Stimulated activated CD4-positive, alpha-beta T cell treated with anti-CD3 and anti-CD28 coated beads, Interleukin-15, amount 100 ng/mL, for 1 hour (primary cell): Measurements from ENCODE around the gene ARHGAP10.

Experiments used
- DNase-seq, 2 donors: peaks; one replicate each; pipeline ENCODE4 v3.0.0-alpha.2; 2020; ENCODE audit warnings: low read depth in 1 of 2, low spot score in 1 of 2

The ARHGAP10 gene

GRCh38 chr4:147731580-147732517 is at the start of gene ARHGAP10:
Gene ARHGAP10, plus strand, starts transcription at chr4:147732088. Its CDS starts 214 bp downstream, at chr4:147732302.
- peak; percentile 45 to 63 for DNase-seq

- DNase-seq: no peak
These were observed 49.1 kb upstream of the ARHGAP10 start for GRCh38 chr4:147682755-147683154.

- DNase-seq: no peak
These were observed 48.7 kb upstream of the ARHGAP10 start for GRCh38 chr4:147683188-147683591.

DNA sequence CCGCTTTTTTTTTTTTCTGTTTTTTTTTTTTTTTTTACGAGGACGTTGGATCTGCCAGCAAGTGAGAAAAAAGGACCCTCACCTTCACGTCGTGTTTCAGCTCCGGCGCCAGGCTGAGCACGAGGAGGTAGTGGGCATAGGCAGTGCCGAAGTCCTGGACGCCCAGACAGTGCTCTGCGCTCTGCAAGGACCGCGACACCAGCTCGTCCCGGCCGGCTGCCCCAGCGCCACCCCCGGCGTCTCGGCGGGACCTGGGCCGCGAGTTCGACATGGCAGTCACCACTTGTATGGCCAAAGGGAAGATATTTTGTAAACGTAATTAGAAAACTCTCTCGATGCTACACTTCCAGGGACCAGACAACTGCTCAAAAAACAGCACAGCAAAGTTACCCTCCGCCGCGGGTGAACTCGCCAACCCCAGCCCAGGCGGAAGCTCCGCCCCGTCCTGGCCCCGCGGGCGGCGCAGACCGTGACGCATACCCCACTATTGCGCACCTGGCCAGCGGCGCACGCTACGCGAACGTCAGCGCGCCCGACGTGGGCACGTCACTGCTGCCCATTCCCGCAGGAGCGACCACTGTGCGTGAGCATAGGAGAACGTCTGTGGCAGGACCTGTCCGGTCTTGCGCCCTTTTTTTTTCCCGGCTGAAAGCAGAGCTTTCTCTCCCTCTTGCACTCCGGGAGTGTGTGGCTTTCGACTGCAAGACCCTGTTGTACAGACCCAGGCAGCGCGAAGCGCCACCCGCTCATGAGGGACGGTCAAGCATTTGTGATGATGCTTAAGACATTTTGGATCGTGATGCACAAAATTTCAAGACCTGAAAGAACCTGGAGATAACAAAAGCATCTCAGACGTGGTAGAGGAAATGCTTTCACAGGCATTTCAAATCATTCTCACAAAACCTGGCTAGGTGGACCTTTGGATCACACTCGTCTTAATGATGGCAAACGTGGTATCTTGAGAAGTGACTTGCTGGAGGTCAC is 47.9 kb upstream of the ARHGAP10 start, which contains the start of gene PRMT9:
PRMT9 (minus strand) TSS at position 447 of the 984 bp plus-strand sequence; CDS start at position 271, 176 bp downstream.
- peak; percentile 74 to 82 for DNase-seq

DNA sequence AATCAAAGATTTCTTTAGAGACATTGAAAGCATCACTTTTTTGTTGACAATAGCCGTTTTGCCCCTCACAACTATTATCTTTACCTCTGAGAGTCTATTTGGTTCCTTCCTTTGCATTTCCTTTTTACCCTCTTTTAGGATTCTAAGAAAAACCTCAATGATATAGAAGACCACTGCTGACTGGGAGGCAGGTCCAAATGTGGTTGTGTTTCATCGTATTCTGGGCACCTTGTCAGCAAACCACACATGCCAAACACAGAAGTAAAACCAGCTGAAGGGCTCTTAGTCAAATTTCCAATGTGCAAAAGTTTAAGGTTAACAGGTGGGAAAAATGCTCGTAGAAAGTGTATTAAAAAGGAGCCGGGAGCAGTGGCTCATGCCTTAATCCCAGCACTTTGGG is 42.8 kb upstream of the ARHGAP10 start:
- DNase-seq: no peak

DNA sequence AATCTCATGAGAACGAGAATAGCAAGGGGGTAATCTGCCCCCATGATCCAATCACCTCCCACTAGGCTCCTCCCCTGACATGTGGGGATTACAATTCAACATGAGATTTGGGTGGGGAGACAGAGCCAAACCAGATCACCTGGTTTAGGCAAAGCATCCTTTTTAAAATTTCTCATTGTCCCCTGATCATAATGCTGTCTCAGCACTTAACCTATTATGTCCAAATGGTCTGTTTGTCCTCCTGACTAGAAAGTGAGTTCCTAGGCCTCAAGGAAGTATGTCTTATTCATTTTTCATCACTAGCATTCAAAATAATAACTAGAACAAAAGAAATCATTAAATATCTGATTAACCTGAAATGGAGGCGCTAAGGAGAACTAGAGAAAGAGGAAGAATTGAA is 40.1 kb upstream of the ARHGAP10 start:
- DNase-seq: no peak

- DNase-seq: no peak
These were observed 38.7 kb upstream of the ARHGAP10 start for GRCh38 chr4:147693218-147693617.

- DNase-seq: no peak
These were observed 35.0 kb upstream of the ARHGAP10 start for GRCh38 chr4:147696866-147697265.

DNA sequence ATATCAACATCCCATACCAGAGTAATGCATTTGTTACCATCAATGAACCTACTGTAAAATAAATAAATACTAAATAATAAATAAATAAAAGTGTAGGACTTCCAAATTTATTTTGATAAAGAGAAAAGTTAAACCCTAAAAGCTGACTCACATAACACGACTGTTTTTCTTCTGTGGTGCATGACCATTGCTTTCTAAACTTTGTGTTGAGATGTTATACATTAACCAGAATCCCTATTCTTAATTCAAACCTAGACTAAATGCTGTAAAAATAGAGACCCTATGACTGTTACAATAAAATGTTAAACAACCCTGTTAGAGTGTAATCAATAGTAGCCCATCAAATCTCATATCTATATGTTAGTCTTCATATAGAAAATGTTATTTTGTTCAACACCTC is 27.0 kb upstream of the ARHGAP10 start:
- no peak for DNase-seq

DNA sequence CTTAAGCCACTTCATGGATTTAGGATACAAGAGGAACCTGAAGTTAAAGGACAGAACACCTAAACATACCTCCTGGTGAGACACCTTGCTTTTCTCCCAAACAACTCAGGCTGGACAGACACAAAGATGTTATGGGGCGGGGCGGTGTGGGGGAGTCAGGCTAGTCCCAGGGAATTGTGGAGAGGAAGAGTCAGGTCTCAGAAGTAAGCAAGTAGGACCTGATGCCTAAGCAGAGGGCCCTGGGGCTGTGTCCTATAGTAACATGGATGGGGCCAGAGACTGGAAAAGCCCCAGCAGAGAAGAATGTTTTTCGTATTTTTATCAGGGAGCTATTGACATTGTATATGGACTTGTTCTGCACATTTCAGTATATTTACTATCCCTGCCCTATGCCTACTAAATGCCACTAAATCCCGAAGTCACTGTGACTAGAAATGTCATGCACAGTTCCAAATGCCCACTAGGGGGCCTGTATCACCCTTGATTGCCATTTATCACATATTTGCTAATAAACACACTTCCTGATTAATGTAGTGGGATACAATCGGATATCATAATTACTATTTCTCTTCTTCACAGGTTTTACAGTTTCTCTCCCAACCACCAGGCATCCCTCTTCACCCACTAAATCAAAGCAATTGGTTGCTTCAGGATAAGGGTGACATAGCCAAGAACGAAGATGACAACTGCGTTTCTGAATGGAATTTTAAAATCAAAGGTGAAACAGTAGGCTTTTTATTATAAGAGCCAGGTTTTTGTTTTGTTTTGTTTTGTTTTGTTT is 23.8 kb upstream of the ARHGAP10 start:
- DNase-seq: no peak

DNA sequence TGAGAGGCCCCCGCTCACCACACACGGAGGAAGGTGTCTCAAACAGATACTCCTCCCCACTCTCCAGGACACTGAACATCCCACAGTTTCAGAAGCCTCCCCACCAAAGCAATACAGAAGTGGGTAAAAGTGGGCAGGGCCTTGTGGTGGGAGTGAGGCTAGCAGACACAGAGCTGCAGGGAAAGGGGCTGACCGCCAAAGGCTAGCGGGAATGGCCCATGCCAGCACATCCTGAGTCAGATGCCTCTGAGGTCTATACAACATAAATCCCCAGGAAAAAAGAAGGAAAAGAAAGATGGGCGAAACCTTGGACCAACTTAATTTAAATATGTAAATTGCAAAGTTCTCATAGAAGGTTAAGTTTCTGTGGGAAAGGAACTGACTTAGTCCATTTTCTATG is 21.9 kb upstream of the ARHGAP10 start:
- DNase-seq: no peak

- DNase-seq: no peak
These were observed 17.1 kb upstream of the ARHGAP10 start for GRCh38 chr4:147714575-147715401.

GRCh38 chr4:147717878-147718277 is 14.0 kb upstream of the ARHGAP10 start:
- DNase-seq: no peak

DNA sequence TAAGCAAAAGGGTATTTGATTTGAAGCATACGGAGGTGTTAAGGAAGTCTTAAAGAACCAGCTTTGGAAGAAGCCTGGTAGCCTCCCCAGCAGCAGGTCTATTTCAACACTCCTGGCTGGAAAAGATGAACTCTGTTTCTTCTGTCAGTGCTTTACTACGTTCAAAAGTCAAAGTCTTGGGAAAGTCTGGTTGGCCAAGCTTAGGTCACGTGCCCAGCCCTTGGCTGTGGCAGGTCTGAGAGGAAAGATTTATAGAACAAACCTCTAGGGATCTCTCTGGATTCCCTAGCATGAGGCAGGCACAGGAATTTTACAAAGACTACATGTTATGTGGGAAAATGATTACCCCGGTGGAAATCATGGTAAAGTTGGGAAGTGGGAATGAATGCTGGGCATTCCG is 8.6 kb upstream of the ARHGAP10 start:
- DNase-seq: no peak

- no peak for DNase-seq
These were observed 7.3 kb upstream of the ARHGAP10 start for GRCh38 chr4:147724468-147725201.

DNA sequence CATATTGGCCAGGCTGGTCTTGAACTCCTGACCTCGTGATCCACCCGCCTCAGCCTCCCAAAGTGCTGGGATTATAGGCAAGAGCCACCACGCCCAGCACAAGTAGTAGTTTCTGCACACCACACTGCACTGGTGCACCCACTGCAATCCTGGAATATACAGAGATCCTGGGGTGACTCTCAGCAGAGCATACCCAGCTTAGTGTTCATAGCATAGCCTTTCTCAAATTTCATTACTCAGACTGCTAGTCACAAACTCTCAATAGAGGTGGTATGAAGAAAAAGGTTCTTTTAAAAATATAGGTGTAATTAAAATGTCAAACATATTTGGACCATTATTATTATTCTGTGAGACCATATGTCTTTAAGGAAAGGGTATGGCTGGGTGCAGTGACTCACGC is 6.2 kb upstream of the ARHGAP10 start:
- no peak for DNase-seq

GRCh38 chr4:147727476-147728028 is 4.3 kb upstream of the ARHGAP10 start:
- no peak for DNase-seq

GRCh38 chr4:147730333-147730732 is 1.6 kb upstream of the ARHGAP10 start:
- no peak for DNase-seq
